ENCODE measurements around the gene TUT1. TPM values are rescaled to one million over a fixed set of nuclear protein-coding genes. Genes with fewer than 3 reads are reported as not detected.

The TUT1 gene
- total RNA-seq, 1 donor from 2014 or later: 29.7 TPM

- TF ChIP-seq, protein P1, sequence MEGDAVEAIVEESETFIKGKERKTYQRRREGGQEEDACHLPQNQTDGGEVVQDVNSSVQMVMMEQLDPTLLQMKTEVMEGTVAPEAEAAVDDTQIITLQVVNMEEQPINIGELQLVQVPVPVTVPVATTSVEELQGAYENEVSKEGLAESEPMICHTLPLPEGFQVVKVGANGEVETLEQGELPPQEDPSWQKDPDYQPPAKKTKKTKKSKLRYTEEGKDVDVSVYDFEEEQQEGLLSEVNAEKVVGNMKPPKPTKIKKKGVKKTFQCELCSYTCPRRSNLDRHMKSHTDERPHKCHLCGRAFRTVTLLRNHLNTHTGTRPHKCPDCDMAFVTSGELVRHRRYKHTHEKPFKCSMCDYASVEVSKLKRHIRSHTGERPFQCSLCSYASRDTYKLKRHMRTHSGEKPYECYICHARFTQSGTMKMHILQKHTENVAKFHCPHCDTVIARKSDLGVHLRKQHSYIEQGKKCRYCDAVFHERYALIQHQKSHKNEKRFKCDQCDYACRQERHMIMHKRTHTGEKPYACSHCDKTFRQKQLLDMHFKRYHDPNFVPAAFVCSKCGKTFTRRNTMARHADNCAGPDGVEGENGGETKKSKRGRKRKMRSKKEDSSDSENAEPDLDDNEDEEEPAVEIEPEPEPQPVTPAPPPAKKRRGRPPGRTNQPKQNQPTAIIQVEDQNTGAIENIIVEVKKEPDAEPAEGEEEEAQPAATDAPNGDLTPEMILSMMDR (IDR thresholded peaks at IDR 0.05; ENCODE audit: partially characterized antibody, unreplicated experiment): no peak
- no peak overlapping the region for H3K27ac Mint-ChIP-seq (ENCODE audit: unreplicated experiment)
- DNase-seq: no peak
- H3K9me3 Mint-ChIP-seq (ENCODE audit: unreplicated experiment): peaks cover 7% of the 10 kb centered on the region
- peaks cover 6% of the 10 kb centered on the region for H3K27me3 Mint-ChIP-seq (ENCODE audit: unreplicated experiment)
- H3K4me1 Mint-ChIP-seq (ENCODE audit: low read depth, unreplicated experiment): peaks cover 11% of the 10 kb centered on the region
- no peak overlapping the region for H3K4me3 Mint-ChIP-seq (ENCODE audit: unreplicated experiment)
- H3K36me3 Mint-ChIP-seq (ENCODE audit: unreplicated experiment): peaks cover 1% of the 10 kb centered on the region
Measured at GRCh38 chr11:62577046-62577714, 14.1 kb downstream of the TUT1 start.

DNA sequence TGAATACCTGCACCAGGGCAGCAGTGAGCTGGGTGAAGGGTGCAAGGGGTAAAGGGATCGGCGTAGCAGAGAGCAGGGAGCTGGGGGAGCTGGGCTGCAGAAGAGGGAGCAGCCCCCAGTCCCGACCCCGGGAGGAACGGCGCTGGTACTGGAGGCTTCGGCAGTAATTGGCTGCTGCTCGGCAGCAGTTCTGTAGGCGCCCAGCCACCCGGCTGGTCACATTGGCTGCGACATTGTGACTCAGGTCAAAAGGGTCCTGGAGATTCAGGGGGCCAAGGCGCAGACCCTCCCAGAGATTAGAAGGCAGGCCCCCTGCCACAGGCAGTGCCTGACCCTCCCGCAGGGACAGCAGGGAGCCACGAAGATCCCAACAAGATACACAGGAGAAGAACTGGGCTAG, 15.5 kb downstream of the TUT1 start:
- Mint-ChIP-seq H3K27me3 (ENCODE audit: unreplicated experiment) (peaks cover 8% of the 10 kb centered on the region), H3K4me3 (ENCODE audit: unreplicated experiment) (peak overlapping the region; percentile 53), H3K9me3 (ENCODE audit: unreplicated experiment) (peaks cover 5% of the 10 kb centered on the region), H3K36me3 (ENCODE audit: unreplicated experiment) (peaks cover 3% of the 10 kb centered on the region), H3K27ac (ENCODE audit: unreplicated experiment) (peak overlapping the region; percentile 35), H3K4me1 (ENCODE audit: low read depth, unreplicated experiment) (peaks cover 16% of the 10 kb centered on the region)
- no peak for DNase-seq
- TF ChIP-seq, protein P1 (IDR thresholded peaks at IDR 0.05; ENCODE audit: partially characterized antibody, unreplicated experiment): no peak

DNA sequence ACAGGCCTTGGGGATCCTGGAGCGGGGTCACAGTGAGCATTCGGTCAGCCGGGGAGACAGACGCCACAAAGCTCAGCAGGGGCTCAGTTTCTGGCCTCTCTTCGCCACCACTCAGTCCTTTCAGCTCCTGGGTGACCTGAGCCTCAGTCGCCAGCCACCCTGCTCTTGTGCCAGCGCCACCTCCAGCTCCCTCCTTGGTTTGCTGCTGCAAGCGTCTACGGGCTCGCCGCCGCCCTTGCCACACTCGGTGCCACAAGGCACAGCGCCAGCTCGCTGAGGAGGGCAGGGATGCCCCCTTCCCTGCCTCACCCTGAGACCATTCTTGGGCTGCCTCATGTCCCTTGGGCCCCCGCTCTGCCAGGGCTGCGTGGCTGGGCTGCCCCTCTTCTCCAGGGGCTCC, 16.2 kb downstream of the TUT1 start:
- Mint-ChIP-seq H3K4me3 (ENCODE audit: unreplicated experiment) (peak overlapping the region; percentile 99), H3K9me3 (ENCODE audit: unreplicated experiment) (peaks cover 5% of the 10 kb centered on the region), H3K36me3 (ENCODE audit: unreplicated experiment) (peaks cover 3% of the 10 kb centered on the region), H3K4me1 (ENCODE audit: low read depth, unreplicated experiment) (peaks cover 16% of the 10 kb centered on the region), H3K27ac (ENCODE audit: unreplicated experiment) (peak overlapping the region; percentile 91), H3K27me3 (ENCODE audit: unreplicated experiment) (peaks cover 8% of the 10 kb centered on the region)
- no peak for DNase-seq
- TF ChIP-seq, protein P1 (IDR thresholded peaks at IDR 0.05; ENCODE audit: partially characterized antibody, unreplicated experiment): no peak

GRCh38 chr11:62574363-62575071, 16.8 kb downstream of the TUT1 start:
- Mint-ChIP-seq H3K36me3 (ENCODE audit: unreplicated experiment) (peaks cover 3% of the 10 kb centered on the region), H3K4me3 (ENCODE audit: unreplicated experiment) (peak overlapping the region; percentile 99), H3K27me3 (ENCODE audit: unreplicated experiment) (peaks cover 8% of the 10 kb centered on the region), H3K9me3 (ENCODE audit: unreplicated experiment) (peaks cover 5% of the 10 kb centered on the region), H3K27ac (ENCODE audit: unreplicated experiment) (peak overlapping the region; percentile 94), H3K4me1 (ENCODE audit: low read depth, unreplicated experiment) (peaks cover 16% of the 10 kb centered on the region)
- no peak for DNase-seq
- TF ChIP-seq, protein P1 (IDR thresholded peaks at IDR 0.05; ENCODE audit: partially characterized antibody, unreplicated experiment): no peak
